ENCODE results near the gene NRSN2.
"Not testable (repeated sequence)": the region's sequence is repeated elsewhere in the genome, so short reads cannot be mapped to it uniquely, and the experiment has no call there.

NRSN2 gene

DNA sequence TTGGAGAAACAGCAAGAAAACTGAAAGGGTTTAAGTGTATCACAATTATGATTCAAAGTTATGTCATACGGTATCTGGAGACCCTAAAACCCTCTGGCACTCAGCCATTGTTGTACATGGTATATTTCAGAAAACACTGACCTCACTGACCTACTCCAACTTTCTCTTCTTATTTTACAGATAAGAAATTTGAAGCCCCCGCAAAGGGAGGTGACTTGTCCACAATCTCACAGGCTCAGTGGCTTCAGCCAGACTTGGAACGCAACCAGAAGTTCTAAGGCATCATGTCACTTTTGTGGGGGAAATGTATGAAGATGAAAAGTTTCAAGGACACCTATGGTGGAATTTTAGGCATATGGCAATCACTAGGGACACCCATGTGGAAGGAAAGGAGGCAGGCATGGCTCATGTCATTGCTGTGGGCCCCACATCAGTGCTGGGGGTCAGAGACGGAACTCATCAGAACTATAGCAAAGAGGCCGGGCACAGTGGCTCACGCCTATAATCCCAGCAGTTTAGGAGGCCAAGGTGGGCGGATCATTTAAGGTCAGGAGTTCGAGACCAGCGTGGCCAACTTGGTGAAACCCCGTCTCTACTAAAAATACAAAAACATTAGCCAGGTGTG is 28.5 kb downstream of the NRSN2 start:
- no peak for DNase-seq (ENCODE audit: low spot score)

DNA sequence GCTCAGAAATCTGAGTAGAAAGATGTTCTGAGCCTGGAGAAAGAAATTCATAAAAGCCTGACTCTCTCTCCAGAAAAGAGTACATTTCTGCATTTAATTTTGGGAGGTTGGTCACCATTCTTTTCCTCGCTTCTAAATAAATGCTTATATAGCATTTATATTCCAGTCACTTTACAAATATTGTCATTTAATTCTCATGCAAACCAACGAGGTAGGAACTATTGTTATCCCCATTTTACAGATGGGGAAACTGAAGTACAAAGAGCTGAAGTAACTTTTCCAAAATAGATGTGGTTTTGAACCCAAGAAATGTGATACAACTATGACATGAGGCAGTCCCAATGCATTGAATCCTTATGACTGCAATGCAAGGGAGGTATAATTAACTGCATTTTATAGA is 29.2 kb downstream of the NRSN2 start:
- DNase-seq (ENCODE audit: low spot score), result no peak

DNA sequence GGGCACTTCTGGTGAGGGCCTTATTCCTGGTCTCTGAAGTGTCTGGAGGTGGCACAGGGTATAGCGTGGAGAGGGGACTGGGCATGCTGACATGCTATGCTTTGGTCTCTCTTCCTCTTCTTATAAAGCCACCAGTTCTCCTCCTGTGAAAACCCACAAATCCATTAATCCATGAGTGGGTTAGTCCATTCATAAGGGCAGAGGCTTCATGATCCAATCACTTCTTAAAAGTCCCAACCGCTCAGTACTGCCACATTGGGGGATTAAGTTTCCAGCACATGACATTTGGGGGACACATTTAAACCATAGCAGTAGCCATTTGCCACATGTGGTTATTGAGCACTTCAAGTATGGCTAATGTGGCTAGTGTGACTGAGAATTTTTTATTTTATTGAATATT is 29.8 kb downstream of the NRSN2 start:
- no peak for DNase-seq (ENCODE audit: low spot score)

- DNase-seq (ENCODE audit: low spot score), result not testable (repeated sequence)
These were observed 30.7 kb downstream of the NRSN2 start for GRCh38 chr20:377578-377977.

- DNase-seq (ENCODE audit: low spot score), result no peak
These were observed 32.0 kb downstream of the NRSN2 start for GRCh38 chr20:378961-379336.

DNA sequence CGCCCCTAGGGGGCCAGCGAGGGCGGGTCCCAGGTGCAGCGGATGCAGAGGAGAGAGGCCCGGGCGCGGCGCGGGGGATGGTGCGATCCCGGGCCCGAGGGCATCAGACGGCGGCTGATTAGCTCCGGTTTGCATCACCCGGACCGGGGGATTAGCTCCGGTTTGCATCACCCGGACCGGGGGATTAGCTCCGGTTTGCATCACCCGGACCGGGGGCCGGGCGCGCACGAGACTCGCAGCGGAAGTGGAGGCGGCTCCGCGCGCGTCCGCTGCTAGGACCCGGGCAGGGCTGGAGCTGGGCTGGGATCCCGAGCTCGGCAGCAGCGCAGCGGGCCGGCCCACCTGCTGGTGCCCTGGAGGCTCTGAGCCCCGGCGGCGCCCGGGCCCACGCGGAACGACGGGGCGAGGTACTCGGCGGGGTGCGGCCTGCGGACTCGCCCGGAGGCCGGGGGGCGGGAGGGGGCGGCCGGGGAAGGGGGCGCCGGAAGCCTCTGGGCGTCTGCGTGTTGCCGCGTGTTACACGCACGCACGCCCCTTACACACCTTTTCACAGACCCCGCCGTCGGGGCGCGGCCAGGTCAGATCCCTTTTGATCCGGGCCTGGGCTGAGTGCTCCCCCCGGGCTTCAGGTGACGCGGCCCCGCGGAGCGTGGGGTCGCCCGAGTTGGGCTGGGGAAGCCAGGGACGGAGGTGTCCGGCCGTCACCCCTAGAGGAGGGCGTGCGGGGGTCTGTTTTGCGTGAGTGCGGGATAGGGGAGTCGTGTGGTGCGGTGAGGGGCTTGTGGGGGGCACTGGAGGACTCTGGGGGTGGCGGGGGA is 34.1 kb downstream of the NRSN2 start:
- DNase-seq (ENCODE audit: low spot score), result peak; percentile 75

DNA sequence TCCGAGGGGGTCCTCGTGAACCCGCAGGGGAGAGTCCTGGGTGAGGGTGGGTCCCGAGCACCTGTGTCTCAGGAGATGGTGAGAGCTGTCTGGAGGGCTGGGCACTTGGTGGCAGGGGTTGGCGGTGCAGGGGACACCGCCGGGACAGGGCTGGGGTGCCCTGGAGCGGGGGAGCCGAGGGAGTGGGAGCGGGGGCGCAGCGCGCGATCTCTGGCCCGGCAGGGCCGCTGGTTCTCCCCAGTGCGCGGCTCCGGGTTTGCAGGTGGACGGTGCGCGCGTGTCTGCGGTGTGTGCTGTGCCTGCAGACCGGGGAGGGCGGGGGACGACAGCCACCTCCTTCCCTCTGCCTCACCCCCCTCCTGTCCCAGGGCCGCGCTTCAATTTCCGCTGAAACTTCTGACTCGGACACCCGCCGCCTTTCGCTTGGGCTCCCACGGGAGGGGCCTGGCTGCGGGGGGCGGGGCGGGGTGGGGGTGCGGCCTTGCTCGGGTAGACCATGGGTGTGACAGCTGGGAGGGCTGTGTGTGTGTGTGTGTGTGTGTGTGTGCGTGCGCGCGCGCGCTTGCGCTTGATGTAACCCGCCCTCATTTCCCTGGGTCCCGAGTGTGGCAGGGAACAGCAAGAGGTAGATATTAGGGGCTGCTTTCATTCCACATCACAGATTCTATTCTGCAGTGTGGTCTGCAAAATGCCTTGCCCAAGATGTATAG is 34.8 kb downstream of the NRSN2 start:
- DNase-seq (ENCODE audit: low spot score), result peak; percentile 67

- no peak for DNase-seq (ENCODE audit: low spot score)
These were observed 35.6 kb downstream of the NRSN2 start for GRCh38 chr20:382291-383115.

GRCh38 chr20:383889-384288 is 37.0 kb downstream of the NRSN2 start:
- DNase-seq (ENCODE audit: low spot score), result no peak

- DNase-seq (ENCODE audit: low spot score), result no peak
These were observed 37.8 kb downstream of the NRSN2 start for GRCh38 chr20:384723-385122.

GRCh38 chr20:385448-385847 is 38.5 kb downstream of the NRSN2 start:
- no peak for DNase-seq (ENCODE audit: low spot score)

DNA sequence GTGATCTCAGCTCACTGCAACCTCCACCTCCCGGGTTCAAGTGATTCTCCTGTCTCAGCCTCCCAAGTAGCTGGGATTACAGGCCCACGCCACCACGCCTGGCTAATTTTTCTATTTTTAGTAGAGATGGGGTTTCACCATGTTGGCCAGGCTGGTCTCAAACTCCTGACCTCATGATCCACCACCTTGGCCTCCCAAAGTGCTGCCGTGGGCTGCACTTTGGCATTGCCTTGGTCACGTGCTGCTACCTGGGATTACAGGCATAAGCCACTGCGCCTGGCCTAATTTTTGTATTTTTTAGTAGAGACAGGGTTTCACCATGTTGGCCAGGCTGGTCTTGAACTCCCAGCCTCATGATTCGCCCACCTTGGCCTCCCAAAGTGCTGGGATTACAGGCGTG is 39.7 kb downstream of the NRSN2 start:
- not testable (repeated sequence) for DNase-seq (ENCODE audit: low spot score)

DNA sequence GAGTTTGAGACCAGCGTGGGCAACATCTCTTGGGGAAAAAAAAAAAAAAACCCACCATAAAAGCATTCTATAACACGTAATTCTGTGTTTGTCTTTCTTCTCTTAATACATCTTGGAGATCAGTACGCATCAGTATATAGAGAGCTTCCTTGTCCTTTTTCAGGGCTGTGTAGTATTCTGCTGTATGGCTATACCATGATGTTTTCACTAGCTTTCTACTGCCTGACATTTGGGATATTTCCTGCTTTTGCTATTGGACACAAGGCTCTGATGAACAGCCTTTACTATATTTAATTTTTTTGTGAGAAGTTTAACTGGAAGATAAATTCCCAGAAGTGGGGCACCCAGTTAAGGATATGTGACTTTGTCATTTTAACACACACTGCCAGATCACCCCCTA is 40.6 kb downstream of the NRSN2 start:
- no peak for DNase-seq (ENCODE audit: low spot score)

GRCh38 chr20:388034-388994 is 41.4 kb downstream of the NRSN2 start:
- DNase-seq (ENCODE audit: low spot score), result no peak

GRCh38 chr20:389220-389619 is 42.3 kb downstream of the NRSN2 start:
- DNase-seq (ENCODE audit: low spot score), result no peak

DNA sequence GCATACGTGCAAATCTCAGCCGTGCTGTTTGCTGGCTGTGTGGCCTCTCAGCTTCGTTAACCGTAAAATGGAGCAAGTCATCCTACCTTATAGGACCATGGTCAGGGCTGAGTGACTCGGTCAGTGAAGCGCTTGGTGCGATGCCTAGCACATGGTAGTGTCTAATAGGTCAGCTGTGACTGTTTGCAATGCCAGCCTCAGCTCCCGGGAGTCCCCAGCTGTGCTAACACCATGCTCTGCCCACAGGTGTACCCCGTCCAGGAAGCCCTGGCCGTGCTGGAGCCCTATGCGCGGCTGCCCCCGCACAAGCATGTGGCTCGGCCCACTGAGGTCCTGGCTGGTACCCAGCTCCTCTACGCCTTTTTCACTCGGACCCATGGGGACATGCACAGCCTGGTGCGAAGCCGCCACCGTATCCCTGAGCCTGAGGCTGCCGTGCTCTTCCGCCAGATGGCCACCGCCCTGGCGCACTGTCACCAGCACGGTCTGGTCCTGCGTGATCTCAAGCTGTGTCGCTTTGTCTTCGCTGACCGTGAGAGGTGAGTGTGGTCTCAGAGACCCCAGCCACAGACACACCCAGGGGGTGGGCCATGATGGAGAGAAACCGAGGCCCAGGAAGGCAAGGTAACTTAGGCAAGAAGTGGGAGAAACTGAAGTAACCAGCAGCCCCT is 44.3 kb downstream of the NRSN2 start:
- no peak for DNase-seq (ENCODE audit: low spot score)

GRCh38 chr20:393296-393695 is 46.4 kb downstream of the NRSN2 start:
- DNase-seq (ENCODE audit: low spot score), result not testable (repeated sequence)

GRCh38 chr20:396252-396618 is 49.3 kb downstream of the NRSN2 start:
- no peak for DNase-seq (ENCODE audit: low spot score)

GRCh38 chr20:396619-397431 is 49.9 kb downstream of the NRSN2 start:
- DNase-seq (ENCODE audit: low spot score), result no peak

All from ecto neural progenitor cell (in vitro differentiated cells).